Subcutaneous adipose tissue (tissue), 4 donors: Measurements from ENCODE around the gene PAK1. TPM values are rescaled to one million over a fixed set of nuclear protein-coding genes. Genes with fewer than 3 reads are reported as not detected.

ENCODE experiments used
- total RNA-seq, 4 donors: library from RNA; depleted of rRNA; stranded (reverse); fragments of >200 nt; gene quantifications; one replicate each; pipeline ENCODE4 v1.1.0, GENCODE V29; 2016
- TF ChIP-seq, protein P1 (sequence below): fragments of 450-650 bp; IDR thresholded peaks from one replicate; pipeline ENCODE4 v1.5.1; 2016; ENCODE audit warnings: low read depth, mild to moderate bottlenecking, control low read depth, antibody characterized with exemption, moderate library complexity

PAK1 gene
- total RNA-seq, 4 donors from 2014 or later, result 17.0 to 41.3 (median 28.4) TPM

DNA sequence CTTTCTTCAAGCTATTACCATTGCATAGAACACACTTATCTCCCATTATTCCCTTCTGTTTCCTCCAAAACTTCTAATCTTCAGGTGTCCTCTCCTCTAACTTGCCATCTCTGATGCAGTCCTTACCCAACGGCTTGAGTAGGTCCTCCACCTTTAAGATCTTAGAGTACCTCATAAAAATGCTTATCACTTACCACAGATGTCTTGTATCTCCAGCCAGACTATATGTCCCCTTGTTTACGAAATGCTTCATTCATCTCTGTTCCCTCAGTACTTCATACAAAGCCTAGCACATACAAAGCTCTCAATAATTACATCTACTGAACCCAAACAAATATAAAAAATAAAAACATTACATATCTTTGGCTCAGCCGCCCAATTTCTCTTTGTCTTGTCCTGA, 49.2 kb downstream of the PAK1 start:
- TF ChIP-seq, protein P1, sequence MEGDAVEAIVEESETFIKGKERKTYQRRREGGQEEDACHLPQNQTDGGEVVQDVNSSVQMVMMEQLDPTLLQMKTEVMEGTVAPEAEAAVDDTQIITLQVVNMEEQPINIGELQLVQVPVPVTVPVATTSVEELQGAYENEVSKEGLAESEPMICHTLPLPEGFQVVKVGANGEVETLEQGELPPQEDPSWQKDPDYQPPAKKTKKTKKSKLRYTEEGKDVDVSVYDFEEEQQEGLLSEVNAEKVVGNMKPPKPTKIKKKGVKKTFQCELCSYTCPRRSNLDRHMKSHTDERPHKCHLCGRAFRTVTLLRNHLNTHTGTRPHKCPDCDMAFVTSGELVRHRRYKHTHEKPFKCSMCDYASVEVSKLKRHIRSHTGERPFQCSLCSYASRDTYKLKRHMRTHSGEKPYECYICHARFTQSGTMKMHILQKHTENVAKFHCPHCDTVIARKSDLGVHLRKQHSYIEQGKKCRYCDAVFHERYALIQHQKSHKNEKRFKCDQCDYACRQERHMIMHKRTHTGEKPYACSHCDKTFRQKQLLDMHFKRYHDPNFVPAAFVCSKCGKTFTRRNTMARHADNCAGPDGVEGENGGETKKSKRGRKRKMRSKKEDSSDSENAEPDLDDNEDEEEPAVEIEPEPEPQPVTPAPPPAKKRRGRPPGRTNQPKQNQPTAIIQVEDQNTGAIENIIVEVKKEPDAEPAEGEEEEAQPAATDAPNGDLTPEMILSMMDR, result no peak

DNA sequence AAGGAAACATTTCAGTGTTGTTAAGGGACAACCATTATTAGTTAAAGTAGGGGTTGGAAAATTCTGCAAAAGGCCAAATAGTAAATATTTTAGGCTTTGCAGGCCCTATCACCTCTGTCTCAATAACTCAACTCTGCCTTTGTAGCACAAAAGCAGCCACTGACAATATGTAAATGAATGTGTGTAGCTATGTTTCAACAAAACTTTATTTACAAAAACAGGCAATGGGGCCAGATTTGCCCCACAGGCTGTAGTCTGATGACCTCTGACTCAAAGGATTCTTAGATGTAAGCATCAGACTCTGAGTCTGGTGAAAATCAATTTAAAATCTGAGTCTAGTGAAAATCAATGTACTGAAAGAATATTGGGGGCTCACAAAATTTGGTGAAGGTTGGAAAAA, 50.3 kb downstream of the PAK1 start:
- TF ChIP-seq, protein P1, result no peak

DNA sequence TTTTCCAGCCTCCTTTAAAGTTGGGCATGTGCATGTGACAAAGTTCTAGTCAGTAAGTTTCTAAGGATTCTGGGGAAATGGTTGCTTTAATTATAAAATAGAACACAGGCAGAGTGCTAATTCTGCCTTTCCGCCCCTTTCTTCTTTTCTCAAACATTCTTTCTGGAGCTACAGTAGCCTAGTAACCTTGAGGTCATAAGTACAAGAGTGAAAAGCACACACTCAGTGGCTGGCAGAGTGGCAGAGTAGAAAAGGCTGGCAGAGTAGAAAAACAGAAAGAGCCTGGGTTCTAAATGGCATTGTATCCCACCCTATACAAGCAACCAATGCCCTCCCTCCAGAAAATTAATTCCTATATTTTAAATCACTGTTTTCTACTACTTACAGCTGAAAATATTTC, 51.2 kb downstream of the PAK1 start:
- TF ChIP-seq, protein P1, result no peak

DNA sequence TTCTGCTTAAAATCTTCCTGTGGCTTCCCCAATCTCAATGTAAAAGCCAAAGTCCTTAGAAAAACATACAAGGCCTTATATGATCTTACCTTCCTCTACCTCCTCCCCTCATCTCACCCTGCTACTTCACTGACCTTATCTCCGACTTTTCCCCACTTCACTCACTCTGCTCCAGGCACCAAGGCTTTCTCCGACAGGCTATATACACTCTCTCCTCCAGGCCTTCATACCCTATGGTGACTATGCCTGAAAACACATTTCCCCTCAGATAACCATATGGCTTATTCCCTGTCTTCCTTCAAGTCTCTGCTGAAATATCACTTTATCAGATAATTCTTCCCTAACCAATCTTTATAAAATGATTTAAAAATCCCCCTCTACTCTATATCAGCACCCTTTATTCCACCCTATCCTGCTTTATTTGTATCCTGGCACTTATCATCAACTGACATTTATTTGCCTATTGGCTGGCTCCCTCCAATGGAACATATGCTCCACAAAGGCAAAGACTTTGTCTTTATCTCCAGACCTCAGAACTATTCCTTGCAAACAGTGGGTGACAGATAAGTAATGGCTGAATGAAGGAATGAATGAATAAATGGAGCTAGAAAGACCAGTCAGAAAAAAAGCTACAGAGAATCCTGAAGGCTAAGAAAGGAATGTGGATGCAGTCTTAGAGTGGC, 52.7 kb downstream of the PAK1 start:
- TF ChIP-seq, protein P1, result no peak

DNA sequence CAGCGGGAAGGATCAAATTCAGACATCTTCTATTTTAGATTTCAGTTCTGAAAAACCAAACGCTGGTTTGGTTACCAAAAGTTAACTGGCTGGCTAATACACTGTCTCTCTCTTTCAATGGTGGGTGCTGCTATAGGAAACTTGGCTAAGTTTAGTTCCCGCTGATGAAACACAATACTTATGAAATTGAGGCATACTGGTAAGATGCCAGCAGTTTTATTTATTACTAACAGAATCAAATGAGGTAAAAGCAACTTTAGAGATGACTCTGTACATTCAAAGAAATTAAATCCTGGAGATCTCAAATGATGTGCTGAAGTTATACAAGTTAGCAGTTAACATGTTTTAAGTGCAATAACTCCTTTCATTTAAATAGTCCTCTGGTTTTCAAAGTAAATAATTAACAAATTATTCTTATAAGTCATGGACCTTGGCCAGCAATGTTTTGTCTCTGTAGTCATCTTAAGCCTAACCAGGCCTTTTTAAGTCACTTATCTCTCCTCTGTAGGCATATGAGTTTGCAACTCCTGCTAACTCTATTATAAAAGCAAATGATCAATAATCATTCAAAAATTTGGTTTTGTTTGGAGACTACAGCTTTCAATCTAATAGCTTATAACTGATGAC, 54.8 kb downstream of the PAK1 start:
- TF ChIP-seq, protein P1, result no peak

DNA sequence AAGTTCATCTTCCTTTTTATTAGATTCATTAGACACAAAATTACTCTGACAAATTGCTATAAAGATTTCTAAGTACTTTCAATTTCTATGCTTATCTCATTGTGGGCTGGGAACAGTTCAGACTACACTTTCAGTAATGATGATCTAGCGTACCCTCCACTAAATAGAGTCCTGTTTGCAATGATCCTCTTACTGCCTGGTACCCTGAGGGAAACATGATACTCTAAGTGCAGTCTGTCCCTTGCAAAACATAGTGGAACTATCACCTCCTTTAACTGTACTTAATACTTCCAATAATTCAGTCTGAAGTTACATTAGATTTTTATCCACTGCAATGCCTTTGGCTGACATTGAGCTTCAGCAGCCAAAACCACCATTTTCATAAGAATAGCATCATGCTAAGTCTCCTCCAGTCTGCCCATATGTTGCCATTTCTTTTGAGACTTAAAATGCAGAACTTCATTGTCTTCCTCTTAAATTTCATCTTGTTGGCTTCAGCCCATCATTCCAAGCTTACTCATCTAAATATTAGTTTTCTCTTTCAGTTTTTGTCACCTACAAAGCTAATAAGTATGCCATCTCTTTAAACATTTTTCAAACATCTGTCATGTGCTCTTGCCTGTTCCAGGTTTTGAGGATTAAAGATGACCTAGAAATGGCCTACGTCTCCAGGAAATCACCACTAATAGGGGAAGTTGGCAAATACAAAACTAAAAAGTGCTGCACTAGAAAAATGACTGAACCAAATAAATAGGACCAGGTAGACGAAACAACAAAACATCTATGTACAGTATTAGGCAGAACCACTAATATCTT, 55.5 kb downstream of the PAK1 start:
- TF ChIP-seq, protein P1, result no peak

DNA sequence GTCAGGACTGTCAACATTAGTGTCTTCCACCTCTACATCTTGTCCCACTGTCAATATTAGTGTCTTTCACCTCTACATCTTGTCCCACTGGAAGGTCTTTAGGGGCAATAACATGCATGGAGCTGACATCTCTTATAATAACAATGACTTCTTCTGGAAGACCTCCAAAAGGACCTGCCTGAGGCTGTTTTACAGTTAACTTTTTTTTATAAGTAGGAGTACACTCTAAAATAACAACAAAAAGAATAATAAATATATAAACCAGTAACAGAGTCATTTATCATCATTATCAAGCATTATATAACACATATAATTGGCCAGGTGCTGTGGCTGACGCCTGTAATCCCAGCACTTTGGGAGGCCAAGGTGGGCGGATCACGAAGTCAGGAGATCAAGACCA, 57.5 kb downstream of the PAK1 start:
- TF ChIP-seq, protein P1, result no peak
